GM21717 (cell line): Measurements from ENCODE around the gene TSEN34.
A peak's percentile ranks its signal among the peaks of the same experiment; 100 is the strongest.
"Not testable (repeated sequence)": the region's sequence is repeated elsewhere in the genome, so short reads cannot be mapped to it uniquely, and the experiment has no call there.

Source experiments
- ATAC-seq: cut with Tn5 transposase; IDR thresholded peaks from one replicate; pipeline ENCODE4 v1.9.1; 2021; ENCODE audit warnings: mild to moderate bottlenecking, moderate library complexity; ENCODE audit not compliant: unreplicated experiment

TSEN34 gene

GRCh38 chr19:54207983-54208783 lies 17.1 kb downstream of the TSEN34 start:
- ATAC-seq, result peak; percentile 37

- ATAC-seq, result no peak
Measured at GRCh38 chr19:54208784-54209057, 17.6 kb downstream of the TSEN34 start.

- no peak for ATAC-seq
Measured at GRCh38 chr19:54209058-54209810, 18.1 kb downstream of the TSEN34 start.

GRCh38 chr19:54209811-54210494 lies 18.8 kb downstream of the TSEN34 start:
- ATAC-seq, result no peak

GRCh38 chr19:54211235-54211634 lies 20.1 kb downstream of the TSEN34 start:
- no peak for ATAC-seq

GRCh38 chr19:54214217-54214616 lies 23.1 kb downstream of the TSEN34 start:
- not testable (repeated sequence) for ATAC-seq

GRCh38 chr19:54214734-54215133 lies 23.6 kb downstream of the TSEN34 start:
- ATAC-seq, result not testable (repeated sequence)

GRCh38 chr19:54216869-54217268 lies 25.8 kb downstream of the TSEN34 start:
- ATAC-seq, result no peak

- ATAC-seq, result not testable (repeated sequence)
Measured at GRCh38 chr19:54217517-54218247, 26.6 kb downstream of the TSEN34 start.

GRCh38 chr19:54218259-54218658 lies 27.2 kb downstream of the TSEN34 start:
- no peak for ATAC-seq

- ATAC-seq, result no peak
Measured at GRCh38 chr19:54218960-54219661, 28.0 kb downstream of the TSEN34 start.

GRCh38 chr19:54219702-54220101 lies 28.6 kb downstream of the TSEN34 start:
- ATAC-seq, result not testable (repeated sequence)

- not testable (repeated sequence) for ATAC-seq
Measured at GRCh38 chr19:54221947-54222346, 30.8 kb downstream of the TSEN34 start.

- not testable (repeated sequence) for ATAC-seq
Measured at GRCh38 chr19:54222474-54223276, 31.6 kb downstream of the TSEN34 start, which contains the start of gene LILRB3. TSS of gene LILRB3 (minus strand) at chr19:54223007. CDS start at chr19:54222976, 31 bp downstream.

- ATAC-seq, result not testable (repeated sequence)
Measured at GRCh38 chr19:54223277-54223936, 32.3 kb downstream of the TSEN34 start.

- ATAC-seq, result not testable (repeated sequence)
Measured at GRCh38 chr19:54223937-54224281, 32.8 kb downstream of the TSEN34 start.

- not testable (repeated sequence) for ATAC-seq
Measured at GRCh38 chr19:54224619-54225018, 33.5 kb downstream of the TSEN34 start.

- ATAC-seq, result no peak
Measured at GRCh38 chr19:54229146-54229545, 38.0 kb downstream of the TSEN34 start.

GRCh38 chr19:54230031-54230430 lies 38.9 kb downstream of the TSEN34 start:
- no peak for ATAC-seq
